Activated naive CD4-positive, alpha-beta T cell treated with anti-CD3 and anti-CD28 coated beads, Interleukin-2, amount 10 ng/mL, durations not matched to agents 7 days and 5 days (primary cell): ENCODE results near the gene GPBP1L1.
A peak's percentile ranks its signal among the peaks of the same experiment; 100 is the strongest.
"Not testable (repeated sequence)": the region's sequence is repeated elsewhere in the genome, so short reads cannot be mapped to it uniquely, and the experiment has no call there.

Experiments used
- CTCF ChIA-PET: fragments of 350-600 bp; sonication (Branson Sonifier 250); formaldehyde crosslinking; loops from one replicate; lab custom pipeline; 2021; ENCODE audit warnings: antibody characterized with exemption; lab: Charles Lee
- DNase-seq: peaks from one replicate; pipeline ENCODE4 v3.0.0-alpha.2; 2020
- H3K27ac Mint-ChIP-seq: one replicate; pipeline ENCODE4 v1.8.0; 2021; ENCODE audit warnings: mild to moderate bottlenecking, moderate library complexity, mixed read lengths
- H3K27me3 Mint-ChIP-seq: one replicate; pipeline ENCODE4 v1.8.0; 2021; ENCODE audit warnings: mild to moderate bottlenecking, mixed read lengths
- H3K36me3 Mint-ChIP-seq: one replicate; pipeline ENCODE4 v1.8.0; 2021; ENCODE audit warnings: mixed read lengths
- H3K4me1 Mint-ChIP-seq: one replicate; pipeline ENCODE4 v1.8.0; 2021; ENCODE audit warnings: mixed read lengths
- H3K4me3 Mint-ChIP-seq: one replicate; pipeline ENCODE4 v1.8.0; 2021; ENCODE audit warnings: mild to moderate bottlenecking, moderate library complexity, mixed read lengths
- H3K9me3 Mint-ChIP-seq: one replicate; pipeline ENCODE4 v1.8.0; 2021; ENCODE audit warnings: mixed read lengths

GPBP1L1 gene

DNA sequence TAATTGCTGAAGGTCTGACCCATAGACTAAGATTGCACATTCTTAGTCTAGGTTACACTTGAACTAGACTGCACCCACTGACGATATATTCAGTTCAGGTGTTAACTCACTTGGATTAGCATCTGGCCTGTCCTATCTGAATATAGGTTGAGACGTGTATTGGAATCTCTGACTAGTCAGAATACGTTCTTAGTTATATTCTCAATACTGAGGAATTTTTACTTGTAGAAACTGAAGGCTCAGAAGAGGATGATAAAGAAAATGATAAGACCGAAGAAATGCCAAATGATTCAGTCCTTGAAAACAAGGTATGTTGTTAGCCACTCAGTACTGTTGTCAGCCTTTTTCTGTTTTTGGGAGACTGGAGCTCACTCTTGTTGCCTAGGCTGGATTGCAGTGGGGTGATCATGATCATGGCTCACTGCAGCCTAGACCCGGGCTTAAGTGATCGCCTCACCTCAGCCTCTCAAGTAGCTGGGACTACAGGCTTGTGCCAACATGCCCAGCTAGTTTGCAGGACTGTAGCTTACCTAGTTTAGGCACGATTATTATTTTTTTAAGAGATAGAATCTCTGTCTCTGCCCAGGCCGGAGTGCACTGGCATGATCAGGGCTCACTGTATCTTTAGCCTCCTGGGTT lies 73.3 kb downstream of the GPBP1L1 start:
- Mint-ChIP-seq H3K9me3 (no peaks in the 10 kb centered on the region), H3K4me3 (no peak overlapping the region), H3K4me1 (peaks cover 5% of the 10 kb centered on the region), H3K27ac (no peak overlapping the region), H3K36me3 (peaks cover 54% of the 10 kb centered on the region), H3K27me3 (no peaks in the 10 kb centered on the region)
- no peak for DNase-seq
- CTCF ChIA-PET = interaction anchor here (1.1 kb wide), 1 partner anchor 23 kb away, joined by 3 read pairs; no protein-coding TSS in a partner anchor

DNA sequence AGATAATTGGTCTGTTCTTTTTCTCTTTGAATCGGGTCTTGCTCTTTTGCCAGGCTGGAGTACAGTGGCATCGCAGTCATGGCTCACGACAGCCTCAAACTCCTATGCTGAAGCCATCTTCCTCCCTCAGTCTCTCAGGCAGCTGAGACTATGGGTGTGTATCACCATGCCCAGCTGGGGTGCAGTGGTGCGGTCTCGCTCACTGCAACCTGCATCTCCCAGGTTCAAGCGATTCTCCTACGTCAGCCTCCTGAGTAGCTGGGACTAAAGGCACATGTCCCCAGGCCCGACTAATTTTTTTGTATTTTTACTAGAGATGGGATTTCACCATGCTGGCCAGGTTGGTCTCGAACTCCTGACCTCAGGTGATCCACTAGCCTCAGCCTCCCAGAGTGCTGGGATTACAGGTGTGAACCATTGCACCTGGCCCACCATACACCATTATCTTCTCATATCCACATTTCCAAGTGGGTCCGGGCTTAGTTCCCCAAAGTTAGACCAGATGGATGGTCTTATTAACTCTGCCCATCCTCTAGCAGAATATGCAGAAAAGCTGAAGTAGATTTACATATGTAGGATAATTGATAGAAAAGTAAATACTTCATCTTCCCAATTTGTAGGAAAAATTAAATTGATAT lies 75.6 kb downstream of the GPBP1L1 start:
- H3K4me1 Mint-ChIP-seq = peaks cover 19% of the 10 kb centered on the region
- H3K4me3 Mint-ChIP-seq = no peak overlapping the region
- CTCF ChIA-PET = no interaction called here
- no peaks in the 10 kb centered on the region for H3K9me3 Mint-ChIP-seq
- no peak overlapping the region for H3K27ac Mint-ChIP-seq
- DNase-seq = no peak
- H3K27me3 Mint-ChIP-seq = no peaks in the 10 kb centered on the region
- peaks cover 60% of the 10 kb centered on the region for H3K36me3 Mint-ChIP-seq

DNA sequence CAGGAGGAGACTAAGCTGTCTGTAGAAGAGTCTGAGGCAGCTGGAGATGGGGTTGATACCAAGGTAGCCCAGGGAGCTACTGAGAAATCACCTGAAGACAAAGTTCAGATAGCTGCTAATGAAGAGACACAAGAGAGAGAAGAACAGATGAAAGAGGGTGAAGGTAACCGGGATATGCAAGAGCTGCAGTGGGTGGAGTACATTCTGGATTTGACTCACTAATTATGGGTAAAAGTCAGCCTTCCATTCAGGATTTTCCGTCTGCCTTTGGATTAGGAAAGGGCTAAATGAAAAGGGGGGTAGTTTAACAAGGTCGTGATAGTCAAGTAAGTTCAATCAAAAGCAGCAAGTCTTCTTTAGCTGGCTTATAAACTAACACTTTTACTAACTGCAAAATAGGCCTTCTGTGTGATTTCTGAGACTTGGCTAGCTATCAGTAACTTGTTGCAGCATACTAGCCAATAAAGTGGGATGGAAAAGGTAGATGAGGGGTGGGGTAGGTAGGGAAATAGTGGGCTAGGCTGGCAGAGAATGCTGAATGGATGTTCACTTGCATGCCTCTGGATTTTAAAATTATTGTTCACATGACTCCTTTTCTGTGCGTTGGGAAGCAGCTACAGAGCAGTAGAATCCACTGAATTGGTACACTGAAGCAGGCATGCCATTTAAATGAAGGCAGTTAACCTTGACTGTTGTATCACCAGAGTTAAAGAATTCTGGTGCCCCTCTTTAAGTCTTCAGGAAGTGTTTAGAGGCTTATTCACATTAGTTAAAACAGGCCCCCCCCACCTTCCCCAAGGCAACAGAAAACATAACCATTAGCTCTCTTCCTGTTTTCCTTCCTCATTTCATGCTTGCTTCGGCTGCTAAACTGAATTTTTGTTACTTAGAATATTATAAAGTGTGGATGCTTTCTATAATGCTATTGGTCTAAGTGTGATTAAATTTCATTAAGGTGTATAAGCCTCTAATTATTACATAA lies 77.9 kb downstream of the GPBP1L1 start:
- H3K9me3 Mint-ChIP-seq = no peaks in the 10 kb centered on the region
- CTCF ChIA-PET = no interaction called here
- H3K27me3 Mint-ChIP-seq = no peaks in the 10 kb centered on the region
- H3K4me1 Mint-ChIP-seq = peaks cover 22% of the 10 kb centered on the region
- no peak overlapping the region for H3K4me3 Mint-ChIP-seq
- peaks cover 56% of the 10 kb centered on the region for H3K36me3 Mint-ChIP-seq
- DNase-seq = no peak
- H3K27ac Mint-ChIP-seq = peak overlapping the region; percentile 15

DNA sequence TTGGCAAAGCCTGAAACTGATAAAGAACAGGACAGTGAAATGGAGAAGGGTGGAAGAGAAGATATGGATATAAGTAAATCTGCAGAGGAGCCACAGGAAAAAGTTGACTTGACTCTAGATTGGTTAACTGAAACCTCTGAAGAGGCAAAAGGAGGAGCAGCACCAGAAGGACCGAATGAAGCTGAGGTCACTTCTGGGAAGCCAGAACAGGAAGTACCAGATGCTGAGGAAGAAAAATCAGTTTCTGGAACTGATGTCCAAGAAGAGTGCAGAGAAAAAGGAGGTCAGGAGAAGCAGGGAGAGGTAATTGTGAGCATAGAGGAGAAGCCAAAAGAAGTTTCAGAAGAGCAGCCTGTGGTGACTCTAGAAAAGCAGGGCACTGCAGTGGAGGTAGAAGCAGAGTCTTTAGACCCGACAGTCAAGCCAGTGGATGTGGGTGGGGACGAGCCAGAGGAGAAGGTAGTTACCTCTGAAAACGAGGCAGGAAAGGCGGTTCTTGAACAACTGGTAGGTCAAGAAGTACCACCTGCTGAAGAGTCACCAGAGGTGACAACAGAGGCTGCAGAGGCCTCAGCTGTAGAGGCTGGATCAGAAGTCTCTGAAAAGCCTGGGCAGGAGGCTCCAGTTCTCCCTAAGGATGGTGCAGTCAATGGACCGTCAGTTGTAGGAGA lies 78.8 kb downstream of the GPBP1L1 start:
- Mint-ChIP-seq H3K9me3 (no peaks in the 10 kb centered on the region), H3K4me3 (no peak overlapping the region), H3K27ac (peak overlapping the region; percentile 73), H3K4me1 (peaks cover 22% of the 10 kb centered on the region), H3K36me3 (peaks cover 57% of the 10 kb centered on the region), H3K27me3 (no peaks in the 10 kb centered on the region)
- CTCF ChIA-PET = no interaction called here
- no peak for DNase-seq

DNA sequence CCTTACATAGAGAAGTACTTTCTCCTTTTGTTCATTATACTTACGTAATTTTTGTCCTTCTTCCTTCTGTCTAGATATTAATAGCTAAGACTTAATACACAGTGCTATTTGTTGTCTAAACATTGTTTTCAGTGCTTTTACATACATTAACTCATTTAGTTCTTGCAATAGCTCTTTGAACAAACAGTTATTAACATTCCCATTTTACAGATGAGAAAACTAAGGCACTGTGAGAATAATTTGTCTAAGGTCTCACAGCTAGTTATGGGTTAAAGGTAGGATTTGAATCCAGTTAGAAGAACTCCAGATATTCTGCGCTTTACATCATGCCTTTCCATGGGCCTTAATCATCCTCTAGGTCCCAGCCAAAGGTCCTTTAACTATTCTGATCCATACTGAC lies 82.1 kb downstream of the GPBP1L1 start:
- DNase-seq = no peak
- Mint-ChIP-seq H3K27me3 (no peaks in the 10 kb centered on the region), H3K36me3 (peaks cover 51% of the 10 kb centered on the region), H3K4me1 (peaks cover 38% of the 10 kb centered on the region), H3K4me3 (no peak overlapping the region), H3K27ac (no peak overlapping the region), H3K9me3 (no peaks in the 10 kb centered on the region)
- CTCF ChIA-PET = no interaction called here

DNA sequence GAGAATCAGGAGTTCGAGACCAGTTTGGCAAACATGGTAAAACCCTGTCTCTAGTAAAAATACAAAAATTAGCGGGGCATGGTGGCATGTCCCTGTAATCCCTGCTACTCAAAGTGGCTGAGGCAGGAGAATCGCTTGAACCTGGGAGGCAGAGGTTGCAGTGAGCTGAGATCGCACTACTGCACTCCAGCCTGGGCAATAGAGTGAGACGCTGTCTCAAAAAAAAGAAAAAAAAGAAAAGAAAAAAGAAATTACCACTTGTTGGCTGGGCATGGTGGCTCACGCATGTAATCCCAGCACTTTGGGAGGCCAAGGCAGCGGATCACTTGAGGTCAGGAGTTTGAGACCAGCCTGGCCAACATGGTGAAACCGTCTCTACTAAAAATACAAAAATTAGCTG lies 89.6 kb downstream of the GPBP1L1 start:
- H3K4me3 Mint-ChIP-seq, H3K27ac Mint-ChIP-seq, H3K9me3 Mint-ChIP-seq, H3K27me3 Mint-ChIP-seq, CTCF ChIA-PET, DNase-seq: not testable (repeated sequence)
- peaks cover 27% of the 10 kb centered on the region for H3K36me3 Mint-ChIP-seq
- peaks cover 17% of the 10 kb centered on the region for H3K4me1 Mint-ChIP-seq

DNA sequence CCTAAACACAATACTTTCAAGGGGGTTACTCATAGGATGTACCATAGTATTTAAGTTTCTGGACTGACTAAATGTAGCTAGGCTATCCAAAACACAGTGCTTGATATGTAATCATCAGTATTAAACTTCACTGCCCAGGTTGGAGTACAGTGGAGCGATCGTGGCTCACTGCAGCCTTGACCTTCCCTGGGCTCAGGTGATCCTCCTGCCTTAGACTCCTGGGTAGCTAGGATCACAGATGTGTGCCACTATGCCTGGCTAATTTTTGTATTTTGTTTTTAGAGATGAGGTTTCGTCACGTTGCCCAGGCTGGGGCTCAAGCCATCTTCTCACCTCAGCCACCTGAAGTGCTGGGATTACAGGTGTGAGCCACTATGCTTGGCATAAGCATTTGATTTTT lies 91.9 kb downstream of the GPBP1L1 start:
- CTCF ChIA-PET = no interaction called here
- no peak overlapping the region for H3K4me3 Mint-ChIP-seq
- H3K27me3 Mint-ChIP-seq = no peaks in the 10 kb centered on the region
- peaks cover 34% of the 10 kb centered on the region for H3K36me3 Mint-ChIP-seq
- peaks cover 5% of the 10 kb centered on the region for H3K4me1 Mint-ChIP-seq
- no peak overlapping the region for H3K27ac Mint-ChIP-seq
- DNase-seq = no peak
- no peaks in the 10 kb centered on the region for H3K9me3 Mint-ChIP-seq

DNA sequence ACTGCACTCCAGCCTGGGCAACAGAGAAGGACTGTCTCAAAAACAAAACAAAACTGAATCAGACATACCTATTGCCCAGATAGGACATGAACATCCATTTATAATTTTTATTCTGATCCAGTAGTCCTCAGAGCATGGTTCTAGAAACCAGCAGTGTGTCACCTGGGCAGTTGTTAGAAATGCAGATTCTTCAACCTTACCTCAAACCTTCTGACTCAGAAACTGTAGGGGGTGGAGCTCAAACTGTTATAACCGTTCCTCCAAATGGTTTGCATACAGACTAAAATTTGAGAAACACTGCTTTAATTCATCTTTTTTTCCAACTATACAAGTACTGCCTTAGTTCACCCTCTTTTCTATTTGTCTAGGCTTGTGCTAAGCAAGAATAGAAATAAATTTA lies 96.5 kb downstream of the GPBP1L1 start:
- no peak overlapping the region for H3K27ac Mint-ChIP-seq
- CTCF ChIA-PET = interaction anchor here (0.9 kb wide), 1 partner anchor 77 kb away, joined by 3 read pairs; no protein-coding TSS in a partner anchor
- H3K27me3 Mint-ChIP-seq = no peaks in the 10 kb centered on the region
- no peaks in the 10 kb centered on the region for H3K9me3 Mint-ChIP-seq
- H3K36me3 Mint-ChIP-seq = peaks cover 24% of the 10 kb centered on the region
- DNase-seq = no peak
- H3K4me3 Mint-ChIP-seq = no peak overlapping the region
- peaks cover 30% of the 10 kb centered on the region for H3K4me1 Mint-ChIP-seq

DNA sequence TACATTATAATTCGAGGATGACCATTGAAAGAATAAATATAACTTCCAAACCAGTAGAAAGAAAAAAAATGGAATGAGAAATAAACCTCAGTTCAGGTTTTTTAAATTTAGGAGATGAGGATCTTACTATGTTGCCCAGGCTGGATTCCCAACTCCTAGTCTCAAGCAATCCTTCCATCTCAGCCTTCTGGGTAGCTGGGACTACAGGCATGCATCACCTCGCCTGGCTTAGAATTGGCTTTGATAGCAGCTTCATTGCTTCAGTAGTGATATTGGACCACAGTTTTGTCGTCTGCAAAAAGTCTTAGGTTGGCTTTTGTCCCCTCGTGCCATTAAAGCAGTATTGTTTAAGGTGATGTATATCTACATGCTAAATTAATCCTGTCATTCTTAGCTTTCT lies 99.6 kb downstream of the GPBP1L1 start:
- H3K36me3 Mint-ChIP-seq = peaks cover 13% of the 10 kb centered on the region
- peak overlapping the region; percentile 91 for H3K27ac Mint-ChIP-seq
- peaks cover 40% of the 10 kb centered on the region for H3K4me1 Mint-ChIP-seq
- H3K9me3 Mint-ChIP-seq = no peaks in the 10 kb centered on the region
- CTCF ChIA-PET = no interaction called here
- H3K27me3 Mint-ChIP-seq = peaks cover 3% of the 10 kb centered on the region
- DNase-seq = no peak
- peak overlapping the region; percentile 96 for H3K4me3 Mint-ChIP-seq

DNA sequence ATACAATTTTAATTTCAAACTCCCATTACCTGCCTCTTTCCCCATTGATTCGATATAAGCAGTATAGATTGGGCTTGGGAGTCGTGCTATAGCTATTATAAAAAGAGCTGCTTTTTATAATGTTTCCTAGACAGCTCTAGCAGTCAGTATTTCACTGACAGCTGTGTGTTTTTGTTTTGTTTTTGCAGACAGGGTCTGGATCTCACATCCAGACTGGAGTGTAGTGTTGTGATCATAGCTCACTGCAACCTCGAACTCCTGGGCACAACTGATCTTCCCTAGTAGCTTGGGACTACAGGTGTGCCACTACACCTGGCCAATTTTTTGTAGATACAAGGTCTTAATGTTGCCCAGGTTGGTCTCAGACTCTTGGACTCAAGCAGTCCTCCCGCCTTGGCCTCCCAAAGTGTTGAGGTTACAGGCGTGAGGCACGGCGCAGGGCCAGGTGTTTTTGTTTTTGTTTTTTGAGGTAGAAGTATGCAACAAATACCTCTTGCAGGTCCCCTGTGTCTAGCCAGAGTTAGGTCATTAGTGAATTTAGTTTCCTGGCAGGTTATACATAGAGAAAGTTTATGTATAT lies 100.7 kb downstream of the GPBP1L1 start:
- peaks cover 40% of the 10 kb centered on the region for H3K4me1 Mint-ChIP-seq

DNA sequence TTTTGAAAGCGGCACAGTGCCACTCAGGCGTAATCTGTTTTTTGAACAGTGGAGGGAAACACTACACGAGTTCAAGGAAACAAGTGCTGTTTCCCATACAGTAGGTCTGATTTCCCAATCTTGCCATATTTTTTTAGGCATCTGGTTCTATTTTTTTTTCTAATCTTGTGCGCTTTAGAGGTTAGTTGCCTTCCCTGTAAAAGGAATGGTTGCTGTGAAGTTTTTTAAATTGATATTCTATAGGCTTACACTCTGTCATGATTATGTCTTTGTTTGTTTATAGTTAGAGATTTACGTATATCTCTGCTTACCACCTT lies 101.3 kb downstream of the GPBP1L1 start:
- Mint-ChIP-seq H3K27me3 (peaks cover 3% of the 10 kb centered on the region), H3K4me1 (peaks cover 40% of the 10 kb centered on the region), H3K36me3 (peaks cover 6% of the 10 kb centered on the region), H3K9me3 (no peaks in the 10 kb centered on the region), H3K27ac (peak overlapping the region; percentile 99), H3K4me3 (peak overlapping the region; percentile 96)
- DNase-seq = no peak
- CTCF ChIA-PET = interaction anchor here (1.4 kb wide), 1 partner anchor 84 kb away, joined by 3 read pairs; no protein-coding TSS in a partner anchor

More for the DNA sequence above, 100.7 kb downstream of the GPBP1L1 start:
- peaks cover 7% of the 10 kb centered on the region for H3K36me3 Mint-ChIP-seq
- H3K9me3 Mint-ChIP-seq = no peaks in the 10 kb centered on the region
- H3K27me3 Mint-ChIP-seq = peaks cover 3% of the 10 kb centered on the region
- peak; percentile 28 for DNase-seq
- H3K4me3 Mint-ChIP-seq = peak overlapping the region; percentile 96
- CTCF ChIA-PET = interaction anchor here (1.0 to 1.4 kb wide), 2 partner anchors 85 to 92 kb away, joined by 3 read pairs; no protein-coding TSS in a partner anchor
- H3K27ac Mint-ChIP-seq = peak overlapping the region; percentile 99

DNA sequence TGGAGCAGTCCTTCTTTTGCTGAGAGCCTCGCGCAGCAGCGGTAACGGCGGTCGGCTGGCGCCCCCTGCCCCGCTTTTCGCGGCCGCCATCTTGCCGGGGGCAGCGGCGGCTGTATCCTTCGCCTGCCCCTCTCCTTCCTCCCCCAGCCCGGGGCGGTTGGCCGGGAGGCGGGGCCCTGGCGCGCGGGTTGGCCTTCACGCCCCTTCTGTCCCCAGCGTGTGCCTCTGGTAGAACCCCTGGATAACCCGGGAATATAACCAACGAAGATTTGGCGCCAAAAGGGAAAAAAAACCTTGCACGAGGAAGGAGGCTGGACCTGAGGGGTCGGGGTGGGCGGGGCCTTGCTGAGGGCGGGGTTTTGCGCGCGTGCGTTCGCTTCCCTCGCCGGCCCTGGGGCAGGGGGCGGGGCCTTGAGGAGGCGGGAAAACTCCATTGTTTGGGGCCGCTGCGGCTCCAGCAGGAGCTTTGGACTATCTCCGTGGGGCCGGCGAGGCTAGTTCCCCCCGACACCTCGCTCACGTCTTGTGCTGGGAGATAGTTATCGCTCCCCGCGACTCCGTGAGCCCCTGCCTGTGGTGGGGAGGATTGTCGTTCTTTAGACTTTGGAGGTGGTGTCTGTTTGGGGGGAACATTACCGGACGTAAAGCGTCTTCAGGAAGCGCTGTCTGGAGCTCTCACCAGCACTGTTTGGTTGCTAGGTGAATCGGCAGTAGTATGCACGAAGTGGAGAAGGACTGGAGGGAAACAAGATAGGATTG lies 101.8 kb downstream of the GPBP1L1 start:
- Mint-ChIP-seq H3K27me3 (peaks cover 3% of the 10 kb centered on the region), H3K4me1 (peaks cover 40% of the 10 kb centered on the region), H3K36me3 (peaks cover 6% of the 10 kb centered on the region), H3K9me3 (no peaks in the 10 kb centered on the region), H3K27ac (peak overlapping the region; percentile 99), H3K4me3 (peak overlapping the region; percentile 96)
- peak; percentile 92 for DNase-seq
- CTCF ChIA-PET = interaction anchor here (1.4 to 1.6 kb wide), 2 partner anchors 83 to 102 kb away, joined by 3 to 4 read pairs; partner anchors contain the start of gene GPBP1L1
